Progenitor cell of endocrine pancreas (in vitro differentiated cells): Measurements from ENCODE around the gene PLCB4. TPM values are rescaled to one million over a fixed set of nuclear protein-coding genes. Genes with fewer than 3 reads are reported as not detected.

Experiments
- DNase-seq: peaks from one replicate; pipeline ENCODE4 v3.0.0; 2021; ENCODE audit warnings: low spot score; ENCODE audit not compliant: unreplicated experiment
- H3K27ac Mint-ChIP-seq: 2 replicates; pipeline ENCODE4 v1.8.0; 2021; ENCODE audit warnings: mild to moderate bottlenecking, moderate library complexity, mixed read lengths
- H3K27me3 Mint-ChIP-seq: 2 replicates; pipeline ENCODE4 v1.8.0; 2021; ENCODE audit warnings: mixed read lengths
- H3K36me3 Mint-ChIP-seq: 2 replicates; pipeline ENCODE4 v1.8.0; 2022; ENCODE audit warnings: mixed read lengths; ENCODE audit not compliant: insufficient read depth
- H3K4me1 Mint-ChIP-seq: 2 replicates; pipeline ENCODE4 v1.8.0; 2021; ENCODE audit warnings: low read depth, mixed read lengths
- H3K4me3 Mint-ChIP-seq: 2 replicates; pipeline ENCODE4 v1.8.0; 2021; ENCODE audit warnings: low read depth, mild to moderate bottlenecking, moderate library complexity, mixed read lengths
- H3K9me3 Mint-ChIP-seq: 2 replicates; pipeline ENCODE4 v1.8.0; 2021; ENCODE audit warnings: low read depth, mixed read lengths
- total RNA-seq: library from RNA; stranded (reverse); gene quantifications from 2 replicates; pipeline ENCODE4 v1.2.1, GENCODE V29; 2021
- TF ChIP-seq, protein P1 (sequence below): fragments of 200-600 bp; sonication (generic); IDR thresholded peaks from one replicate; pipeline ENCODE4 v1.5.0; 2021; ENCODE audit warnings: antibody characterized with exemption, mild to moderate bottlenecking; ENCODE audit not compliant: unreplicated experiment

Gene PLCB4
- total RNA-seq, 1 donor from 2014 or later: 17.2 TPM

DNA sequence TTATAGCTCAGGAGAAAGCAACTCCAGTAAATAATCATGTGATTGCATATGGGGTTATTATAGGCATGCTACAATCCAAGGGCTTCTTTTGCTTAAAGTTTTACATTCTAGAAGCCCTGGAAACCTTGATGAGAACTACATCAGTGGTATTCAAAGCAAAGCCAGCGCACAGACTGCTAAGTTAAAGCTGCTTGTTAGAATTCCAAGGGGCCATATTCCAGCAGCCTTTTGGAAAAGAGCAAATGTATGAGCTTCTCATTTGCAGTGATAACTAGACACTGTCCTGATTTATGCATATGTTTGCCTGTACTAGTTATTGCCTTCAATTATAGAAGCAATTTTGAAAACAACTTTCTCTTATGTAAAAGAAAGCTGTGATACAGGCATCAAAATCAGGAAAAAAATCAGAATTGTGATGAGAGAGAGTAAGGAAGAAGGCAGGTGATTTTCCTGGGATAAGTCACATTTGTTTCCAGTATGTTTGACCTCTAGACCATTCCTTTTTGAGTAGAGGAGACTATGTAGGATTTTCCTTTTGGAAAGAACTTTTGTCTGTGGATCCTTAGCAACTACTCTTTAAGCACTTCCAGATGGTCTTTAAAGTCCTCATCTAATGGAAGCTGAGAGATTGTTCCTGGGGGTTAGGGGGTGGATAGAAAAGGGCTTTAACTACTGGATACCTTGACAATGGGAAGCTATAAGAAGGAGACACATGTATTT is 159.2 kb downstream of the PLCB4 start:
- DNase-seq: no peak
- TF ChIP-seq, protein P1, sequence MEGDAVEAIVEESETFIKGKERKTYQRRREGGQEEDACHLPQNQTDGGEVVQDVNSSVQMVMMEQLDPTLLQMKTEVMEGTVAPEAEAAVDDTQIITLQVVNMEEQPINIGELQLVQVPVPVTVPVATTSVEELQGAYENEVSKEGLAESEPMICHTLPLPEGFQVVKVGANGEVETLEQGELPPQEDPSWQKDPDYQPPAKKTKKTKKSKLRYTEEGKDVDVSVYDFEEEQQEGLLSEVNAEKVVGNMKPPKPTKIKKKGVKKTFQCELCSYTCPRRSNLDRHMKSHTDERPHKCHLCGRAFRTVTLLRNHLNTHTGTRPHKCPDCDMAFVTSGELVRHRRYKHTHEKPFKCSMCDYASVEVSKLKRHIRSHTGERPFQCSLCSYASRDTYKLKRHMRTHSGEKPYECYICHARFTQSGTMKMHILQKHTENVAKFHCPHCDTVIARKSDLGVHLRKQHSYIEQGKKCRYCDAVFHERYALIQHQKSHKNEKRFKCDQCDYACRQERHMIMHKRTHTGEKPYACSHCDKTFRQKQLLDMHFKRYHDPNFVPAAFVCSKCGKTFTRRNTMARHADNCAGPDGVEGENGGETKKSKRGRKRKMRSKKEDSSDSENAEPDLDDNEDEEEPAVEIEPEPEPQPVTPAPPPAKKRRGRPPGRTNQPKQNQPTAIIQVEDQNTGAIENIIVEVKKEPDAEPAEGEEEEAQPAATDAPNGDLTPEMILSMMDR: no peak
- H3K36me3 Mint-ChIP-seq: no peaks in the 10 kb centered on the region
- no peaks in the 10 kb centered on the region for H3K27me3 Mint-ChIP-seq
- H3K27ac Mint-ChIP-seq: no peak overlapping the region
- no peak overlapping the region for H3K4me3 Mint-ChIP-seq
- no peaks in the 10 kb centered on the region for H3K4me1 Mint-ChIP-seq
- H3K9me3 Mint-ChIP-seq: no peaks in the 10 kb centered on the region

DNA sequence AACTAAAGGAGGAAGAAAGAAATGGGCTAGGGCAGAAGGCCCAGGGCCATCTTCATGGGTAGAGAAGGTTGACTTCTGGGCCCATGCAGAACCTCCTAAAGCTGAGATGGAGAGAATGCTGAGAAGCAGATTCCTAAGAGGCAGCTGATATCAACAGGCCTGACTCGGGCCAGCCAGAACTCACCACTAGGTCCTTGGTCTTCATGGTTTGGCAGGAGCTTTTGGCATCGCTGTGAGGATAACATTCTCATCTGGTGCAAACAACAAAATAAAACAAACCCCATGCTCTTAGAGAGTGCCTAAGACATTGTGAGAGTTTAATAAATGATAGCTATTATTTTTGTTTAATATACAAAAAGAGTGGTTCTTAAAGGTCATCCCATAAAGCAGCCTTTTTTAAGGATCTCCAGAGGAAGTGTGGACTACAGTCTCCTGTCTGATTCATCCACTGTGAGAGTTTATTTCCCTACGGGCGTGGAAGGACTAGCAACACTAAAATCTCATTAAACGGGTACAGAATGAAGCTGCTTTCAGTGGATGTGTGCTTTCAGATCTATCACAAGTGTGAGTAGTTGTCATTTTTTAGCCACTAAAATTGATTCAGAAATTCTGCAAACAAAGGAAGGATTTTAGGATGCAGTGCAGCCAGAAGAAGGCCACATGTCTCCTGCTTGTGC is 160.0 kb downstream of the PLCB4 start:
- TF ChIP-seq, protein P1: no peak

DNA sequence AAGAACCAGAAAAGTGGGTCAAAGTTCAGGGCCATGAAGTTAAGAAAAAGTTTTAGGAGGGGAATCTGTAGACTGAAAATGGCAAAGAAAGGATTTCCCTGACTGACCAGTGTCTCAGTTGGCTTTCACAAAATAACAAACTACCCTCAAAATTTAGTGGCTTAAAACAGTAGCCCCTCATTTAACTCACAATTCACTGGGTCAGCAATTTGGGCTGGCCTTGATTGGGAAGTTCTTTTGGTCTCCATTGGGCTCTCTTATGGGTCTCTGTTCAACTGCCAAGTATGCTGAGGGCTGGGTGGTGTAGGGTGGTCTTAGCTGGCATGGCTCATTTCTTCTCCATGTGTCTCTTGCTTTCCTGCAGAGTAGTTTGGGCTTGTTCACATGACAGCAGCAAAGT is 161.5 kb downstream of the PLCB4 start:
- Mint-ChIP-seq H3K36me3 (no peaks in the 10 kb centered on the region), H3K4me1 (no peaks in the 10 kb centered on the region), H3K27ac (no peak overlapping the region), H3K9me3 (no peaks in the 10 kb centered on the region), H3K27me3 (no peaks in the 10 kb centered on the region), H3K4me3 (no peak overlapping the region)
- TF ChIP-seq, protein P1: no peak
- no peak for DNase-seq

More for the DNA sequence above, 160.0 kb downstream of the PLCB4 start:
- H3K4me1 Mint-ChIP-seq: no peaks in the 10 kb centered on the region
- H3K36me3 Mint-ChIP-seq: no peaks in the 10 kb centered on the region
- no peaks in the 10 kb centered on the region for H3K9me3 Mint-ChIP-seq
- no peak overlapping the region for H3K4me3 Mint-ChIP-seq
- H3K27ac Mint-ChIP-seq: no peak overlapping the region
- no peak for DNase-seq
- no peaks in the 10 kb centered on the region for H3K27me3 Mint-ChIP-seq

DNA sequence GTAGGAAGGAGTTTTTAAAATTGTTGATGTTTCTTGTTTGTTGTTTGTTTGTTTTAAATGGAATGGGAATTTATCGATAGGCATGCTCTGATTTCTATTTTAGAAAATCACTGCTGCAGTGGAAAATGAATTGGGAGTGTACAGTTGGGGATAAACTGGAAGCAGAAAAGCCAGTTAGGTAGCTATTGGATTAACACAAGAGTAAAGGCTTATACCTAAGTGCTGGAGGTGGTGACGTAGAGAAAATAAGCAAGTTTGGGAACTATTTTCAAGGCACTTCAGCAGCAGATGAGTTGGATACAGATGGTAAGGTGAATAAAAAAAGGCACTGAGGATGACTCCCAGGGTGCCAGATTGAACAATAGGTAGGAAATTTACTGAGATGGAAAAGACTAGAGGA is 164.9 kb downstream of the PLCB4 start:
- H3K4me1 Mint-ChIP-seq: no peaks in the 10 kb centered on the region
- H3K27ac Mint-ChIP-seq: no peak overlapping the region
- DNase-seq: no peak
- no peak overlapping the region for H3K4me3 Mint-ChIP-seq
- no peaks in the 10 kb centered on the region for H3K27me3 Mint-ChIP-seq
- peaks cover 7% of the 10 kb centered on the region for H3K9me3 Mint-ChIP-seq
- peaks cover 2% of the 10 kb centered on the region for H3K36me3 Mint-ChIP-seq
- TF ChIP-seq, protein P1: no peak

DNA sequence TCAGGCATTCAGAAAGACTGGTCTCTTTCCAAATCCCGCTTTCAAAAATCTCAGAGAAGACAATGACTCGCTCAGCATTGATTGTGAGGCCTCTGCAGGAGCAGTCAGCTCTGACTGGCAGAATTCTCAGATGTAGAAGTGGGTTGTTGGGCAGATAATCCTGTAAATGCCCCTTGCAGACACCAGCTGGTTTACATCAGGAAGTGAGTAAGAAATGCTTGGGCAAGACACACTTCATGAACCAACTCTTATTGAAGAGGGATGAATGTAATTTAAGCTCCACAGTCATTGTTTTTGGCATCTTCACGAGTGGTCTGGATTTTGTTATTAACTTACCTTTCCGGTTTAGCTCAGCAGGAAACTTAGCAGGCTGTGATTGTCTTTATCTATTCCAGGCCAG is 166.6 kb downstream of the PLCB4 start:
- peaks cover 3% of the 10 kb centered on the region for H3K4me1 Mint-ChIP-seq

More for the DNA sequence above, 166.6 kb downstream of the PLCB4 start:
- H3K36me3 Mint-ChIP-seq: peaks cover 2% of the 10 kb centered on the region
- H3K27ac Mint-ChIP-seq: no peak overlapping the region
- H3K9me3 Mint-ChIP-seq: peaks cover 7% of the 10 kb centered on the region
- DNase-seq: no peak
- TF ChIP-seq, protein P1: no peak
- no peak overlapping the region for H3K4me3 Mint-ChIP-seq
- H3K27me3 Mint-ChIP-seq: no peaks in the 10 kb centered on the region
